GM12891 (cell line): ENCODE measurements around the gene SHISA6.

Source experiments
- PAX5 ChIP-seq: IDR thresholded peaks from 2 replicates; pipeline ENCODE4 v1.6.1; 2011; ENCODE audit warnings: low read length, moderate library complexity, mild to moderate bottlenecking; ENCODE audit not compliant: insufficient read depth, severe bottlenecking
- POLR2A ChIP-seq: IDR thresholded peaks from 2 replicates; pipeline ENCODE4 v1.6.1; 2011; ENCODE audit warnings: low read depth, low read length, control low read depth
- POLR2AphosphoS5 ChIP-seq: IDR thresholded peaks from 2 replicates; pipeline ENCODE4 v1.6.1; 2011; ENCODE audit warnings: low read depth, low read length, control low read depth
- SPI1 ChIP-seq: IDR thresholded peaks from 2 replicates; pipeline ENCODE4 v1.6.1; 2011; ENCODE audit warnings: low read depth, low read length, control low read depth

GRCh38 chr17:11514565-11514964 is 273.6 kb downstream of the SHISA6 start:
- TF ChIP-seq POLR2AphosphoS5 (no peak), POLR2A (no peak), PAX5 (no peak), SPI1 (no peak)
